ENCODE measurements around the gene OR14K1. TPM values are rescaled to one million over a fixed set of nuclear protein-coding genes. Genes with fewer than 3 reads are reported as not detected.
"Not testable (repeated sequence)": the region's sequence is repeated elsewhere in the genome, so short reads cannot be mapped to it uniquely, and the experiment has no call there.

Gene OR14K1
- polyA plus RNA-seq, 2 donors: not detected

DNA sequence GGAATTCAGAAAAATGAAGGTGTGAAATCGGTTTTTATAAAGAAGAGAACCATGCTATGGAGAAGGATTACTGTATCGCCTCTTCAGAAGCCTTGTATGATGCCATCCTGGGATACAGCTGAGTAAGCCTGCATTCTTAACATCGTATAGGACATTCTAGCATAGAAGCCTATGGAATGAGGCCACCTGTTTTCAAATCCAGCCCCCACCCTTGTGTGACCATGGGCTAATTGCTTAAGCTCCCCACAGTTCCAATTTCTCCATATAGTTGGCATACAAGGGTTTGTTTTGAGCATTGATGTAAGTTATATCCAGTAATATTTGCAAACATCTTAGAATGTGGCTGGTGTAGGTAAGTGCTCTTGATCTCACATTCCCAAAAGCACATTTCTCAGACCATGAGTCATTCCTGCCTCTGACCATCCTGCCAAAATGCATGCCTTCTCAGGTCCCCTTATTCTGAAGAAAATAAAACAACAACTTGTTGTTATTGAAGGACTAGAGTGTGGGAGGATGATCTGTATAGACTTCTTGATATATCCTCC, 8.0 kb downstream of the OR14K1 start:
- WGBS, 2 donors: 78 to 79% methylated on average over 3 of the region's 3 CpGs
- no peaks in the 10 kb centered on the region for H3K36me3 ChIP-seq (ENCODE audit: control insufficient read depth in 2 of 2, insufficient read depth in 2 of 2, low read length in 1 of 2)
- H3K4me3 ChIP-seq (ENCODE audit: low read depth in 1 of 2, low read length in 2 of 2): no peak overlapping the region
- no peak overlapping the region for H3K27ac ChIP-seq (ENCODE audit: low read depth in 2 of 2, low read length in 1 of 2)
- no peaks in the 10 kb centered on the region for H3K4me1 ChIP-seq (ENCODE audit: control insufficient read depth in 2 of 2, insufficient read depth in 2 of 2, low read length in 1 of 2)
- H3K9me3 ChIP-seq (ENCODE audit: control insufficient read depth in 2 of 2, insufficient read depth in 1 of 2, low read depth in 1 of 2, low read length in 1 of 2): peaks cover 6 to 10% of the 10 kb centered on the region in 2 donors
- H3K27me3 ChIP-seq (ENCODE audit: control insufficient read depth in 1 of 2, insufficient read depth in 2 of 2, low read length in 2 of 2): no peaks in the 10 kb centered on the region

DNA sequence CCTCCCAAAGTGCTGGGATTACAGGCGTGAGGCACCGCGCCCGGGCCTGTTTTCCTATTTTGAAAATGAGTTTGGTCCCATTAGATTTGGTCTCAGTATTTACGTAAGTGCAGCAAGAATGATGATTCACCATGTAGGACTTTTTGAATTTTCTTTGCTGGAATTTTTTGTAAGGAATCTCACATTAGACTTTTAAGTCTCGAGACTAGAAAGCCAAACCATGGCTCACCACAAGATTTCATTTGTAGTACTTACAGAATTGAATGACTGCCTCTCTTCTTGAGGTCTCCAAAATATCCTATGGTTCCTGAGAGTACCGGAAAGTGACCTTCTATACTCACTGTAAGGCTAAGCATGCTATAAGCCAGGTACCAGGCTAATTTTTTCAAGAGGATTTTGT, 9.2 kb downstream of the OR14K1 start:
- Histone ChIP-seq H3K9me3 (ENCODE audit: control insufficient read depth in 2 of 2, insufficient read depth in 1 of 2, low read depth in 1 of 2, low read length in 1 of 2) (peaks cover 6 to 10% of the 10 kb centered on the region in 2 donors), H3K4me3 (ENCODE audit: low read depth in 1 of 2, low read length in 2 of 2) (no peak overlapping the region), H3K27ac (ENCODE audit: low read depth in 2 of 2, low read length in 1 of 2) (no peak overlapping the region), H3K36me3 (ENCODE audit: control insufficient read depth in 2 of 2, insufficient read depth in 2 of 2, low read length in 1 of 2) (no peaks in the 10 kb centered on the region), H3K27me3 (ENCODE audit: control insufficient read depth in 1 of 2, insufficient read depth in 2 of 2, low read length in 2 of 2) (no peaks in the 10 kb centered on the region), H3K4me1 (ENCODE audit: control insufficient read depth in 2 of 2, insufficient read depth in 2 of 2, low read length in 1 of 2) (no peaks in the 10 kb centered on the region)
- WGBS, 2 donors: 86 to 90% methylated on average over 7 of the region's 7 CpGs

DNA sequence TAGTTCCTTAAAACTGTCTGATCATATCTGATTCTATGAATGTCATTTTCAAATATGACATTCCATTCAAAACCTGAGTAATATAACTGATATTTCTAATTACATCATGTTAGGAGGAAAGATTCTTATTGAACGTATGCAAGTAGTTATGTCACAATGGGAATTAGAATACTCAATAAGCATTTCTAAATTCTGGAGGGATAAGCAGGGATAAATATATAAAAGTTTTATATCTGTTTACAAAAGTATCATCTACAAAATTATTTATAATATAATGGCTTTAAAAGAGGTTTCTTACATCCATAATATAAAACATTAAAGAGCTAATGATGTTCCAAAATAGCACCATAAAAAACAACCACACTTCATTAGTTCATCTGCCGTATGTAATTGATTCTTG, 9.6 kb downstream of the OR14K1 start, which contains the start of gene OR14A2:
TSS of gene OR14A2 (minus strand) at position 101 of the 400 bp plus-strand sequence.
- no peaks in the 10 kb centered on the region for H3K27me3 ChIP-seq (ENCODE audit: control insufficient read depth in 1 of 2, insufficient read depth in 2 of 2, low read length in 2 of 2)
- H3K36me3 ChIP-seq (ENCODE audit: control insufficient read depth in 2 of 2, insufficient read depth in 2 of 2, low read length in 1 of 2): no peaks in the 10 kb centered on the region
- H3K9me3 ChIP-seq (ENCODE audit: control insufficient read depth in 2 of 2, insufficient read depth in 1 of 2, low read depth in 1 of 2, low read length in 1 of 2): peaks cover 6 to 9% of the 10 kb centered on the region in 2 donors
- 91 to 94% methylated on average over 2 of the region's 2 CpGs for WGBS, 2 donors
- no peak within 1 kb of the TSS for H3K4me3 ChIP-seq (ENCODE audit: low read depth in 1 of 2, low read length in 2 of 2)
- H3K27ac ChIP-seq (ENCODE audit: low read depth in 2 of 2, low read length in 1 of 2): no peak within 1 kb of the TSS
- no peaks in the 10 kb centered on the region for H3K4me1 ChIP-seq (ENCODE audit: control insufficient read depth in 2 of 2, insufficient read depth in 2 of 2, low read length in 1 of 2)

DNA sequence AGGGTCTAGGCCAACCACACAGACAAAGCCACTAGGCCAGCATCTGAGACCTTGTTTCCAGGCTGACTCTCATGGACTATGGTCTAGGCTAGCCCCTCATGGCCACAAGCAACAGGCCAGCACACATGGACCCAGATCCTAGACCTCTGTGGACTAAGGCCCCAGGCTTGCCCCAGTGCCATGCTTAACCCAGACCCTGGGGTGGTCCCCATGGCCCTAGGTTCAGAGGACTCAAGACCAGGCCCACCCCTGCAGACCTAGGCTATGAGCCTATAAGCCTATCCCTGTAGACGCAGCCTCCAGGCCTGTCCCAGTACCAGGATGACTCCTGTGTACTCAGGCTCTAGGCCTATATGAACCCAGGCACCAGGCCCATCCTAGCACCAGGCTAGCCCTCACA, 11.5 kb downstream of the OR14K1 start:
- Histone ChIP-seq H3K4me3 (ENCODE audit: low read depth in 1 of 2, low read length in 2 of 2) (no peak overlapping the region), H3K27ac (ENCODE audit: low read depth in 2 of 2, low read length in 1 of 2) (no peak overlapping the region), H3K9me3 (ENCODE audit: control insufficient read depth in 2 of 2, insufficient read depth in 1 of 2, low read depth in 1 of 2, low read length in 1 of 2) (peaks cover 6 to 8% of the 10 kb centered on the region in 2 donors), H3K27me3 (ENCODE audit: control insufficient read depth in 1 of 2, insufficient read depth in 2 of 2, low read length in 2 of 2) (no peaks in the 10 kb centered on the region), H3K4me1 (ENCODE audit: control insufficient read depth in 2 of 2, insufficient read depth in 2 of 2, low read length in 1 of 2) (no peaks in the 10 kb centered on the region), H3K36me3 (ENCODE audit: control insufficient read depth in 2 of 2, insufficient read depth in 2 of 2, low read length in 1 of 2) (no peaks in the 10 kb centered on the region)
- WGBS, 2 donors: 88% methylated on average over 1 of the region's 1 CpG

DNA sequence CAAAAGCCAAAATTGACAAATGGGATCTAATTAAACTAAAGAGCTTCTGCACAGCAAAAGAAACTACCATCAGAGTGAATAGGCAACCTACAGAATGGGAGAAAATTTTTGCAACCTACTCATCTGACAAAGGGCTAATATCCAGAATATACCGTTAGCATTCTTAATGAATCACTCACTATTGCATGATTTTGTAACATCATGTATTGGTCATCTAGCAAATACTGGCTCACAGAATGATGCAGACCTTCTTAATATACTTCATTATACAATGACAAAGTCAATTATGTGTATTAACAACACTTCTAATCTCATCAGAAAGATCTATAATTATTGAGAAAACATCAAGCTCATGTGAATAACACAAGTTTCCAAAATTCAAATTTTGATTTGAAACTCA, 15.9 kb downstream of the OR14K1 start:
- 88 to 89% methylated on average over 1 of the region's 1 CpG for WGBS, 2 donors
- not testable (repeated sequence) for H3K36me3 ChIP-seq (ENCODE audit: control insufficient read depth in 2 of 2, insufficient read depth in 2 of 2, low read length in 1 of 2); H3K27me3 ChIP-seq (ENCODE audit: control insufficient read depth in 1 of 2, insufficient read depth in 2 of 2, low read length in 2 of 2); H3K4me3 ChIP-seq (ENCODE audit: low read depth in 1 of 2, low read length in 2 of 2); H3K27ac ChIP-seq (ENCODE audit: low read depth in 2 of 2, low read length in 1 of 2); H3K4me1 ChIP-seq (ENCODE audit: control insufficient read depth in 2 of 2, insufficient read depth in 2 of 2, low read length in 1 of 2)
- H3K9me3 ChIP-seq (ENCODE audit: control insufficient read depth in 2 of 2, insufficient read depth in 1 of 2, low read depth in 1 of 2, low read length in 1 of 2): peaks cover 8 to 13% of the 10 kb centered on the region in 2 donors

DNA sequence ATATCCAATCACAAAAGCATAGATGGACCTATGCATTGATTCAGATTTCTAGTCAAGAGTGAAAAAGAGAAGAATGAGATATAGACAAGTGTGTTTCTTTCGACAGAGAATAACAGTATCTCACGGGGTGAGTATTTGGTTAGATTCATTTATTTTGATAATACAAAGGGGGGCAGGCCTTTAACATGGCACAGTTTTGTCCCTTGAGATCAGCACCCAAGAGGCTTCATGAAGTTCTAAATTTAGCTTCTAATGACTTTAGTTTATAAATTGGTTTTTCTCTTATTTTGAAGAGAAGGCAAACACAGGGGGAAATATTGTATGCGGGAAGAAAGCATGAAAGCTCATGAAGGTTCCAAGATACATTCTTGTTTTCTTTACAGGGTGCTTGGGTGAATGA, 22.0 kb downstream of the OR14K1 start, which contains the start of gene OR1C1:
TSS of gene OR1C1 (minus strand) at position 101 of the 400 bp plus-strand sequence. CDS start 2,150 bp downstream, outside the sequence.
- H3K27ac ChIP-seq (ENCODE audit: low read depth in 2 of 2, low read length in 1 of 2): no peak within 1 kb of the TSS
- H3K9me3 ChIP-seq (ENCODE audit: control insufficient read depth in 2 of 2, insufficient read depth in 1 of 2, low read depth in 1 of 2, low read length in 1 of 2): peaks cover 0 to 7% of the 10 kb centered on the region in 2 donors
- H3K4me3 ChIP-seq (ENCODE audit: low read depth in 1 of 2, low read length in 2 of 2): no peak within 1 kb of the TSS
- no peaks in the 10 kb centered on the region for H3K36me3 ChIP-seq (ENCODE audit: control insufficient read depth in 2 of 2, insufficient read depth in 2 of 2, low read length in 1 of 2)
- H3K4me1 ChIP-seq (ENCODE audit: control insufficient read depth in 2 of 2, insufficient read depth in 2 of 2, low read length in 1 of 2): no peaks in the 10 kb centered on the region
- H3K27me3 ChIP-seq (ENCODE audit: control insufficient read depth in 1 of 2, insufficient read depth in 2 of 2, low read length in 2 of 2): no peaks in the 10 kb centered on the region
- WGBS, 2 donors: 91 to 97% methylated on average over 3 of the region's 3 CpGs

DNA sequence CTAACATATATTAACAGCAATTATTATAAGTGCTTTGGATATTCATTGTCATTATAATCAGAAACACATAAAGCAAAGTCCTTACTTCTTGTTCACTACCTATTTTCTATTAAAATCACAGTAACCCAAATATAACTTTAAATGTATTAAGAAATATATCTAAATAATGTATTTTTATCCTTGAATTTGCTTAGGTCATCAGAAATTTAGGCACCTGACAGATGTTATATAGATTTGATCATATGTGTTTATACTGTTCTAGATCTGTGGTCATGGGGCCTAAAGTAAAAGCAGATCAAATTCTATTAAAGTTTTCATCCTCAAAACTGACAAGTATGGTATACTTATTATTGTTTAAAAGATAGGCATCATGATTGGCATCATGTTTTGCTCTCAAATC, 31.2 kb downstream of the OR14K1 start:
- Histone ChIP-seq H3K9me3 (ENCODE audit: control insufficient read depth in 2 of 2, insufficient read depth in 1 of 2, low read depth in 1 of 2, low read length in 1 of 2) (peaks cover 0 to 3% of the 10 kb centered on the region in 2 donors), H3K4me3 (ENCODE audit: low read depth in 1 of 2, low read length in 2 of 2) (no peak overlapping the region), H3K36me3 (ENCODE audit: control insufficient read depth in 2 of 2, insufficient read depth in 2 of 2, low read length in 1 of 2) (no peaks in the 10 kb centered on the region), H3K27me3 (ENCODE audit: control insufficient read depth in 1 of 2, insufficient read depth in 2 of 2, low read length in 2 of 2) (no peaks in the 10 kb centered on the region), H3K4me1 (ENCODE audit: control insufficient read depth in 2 of 2, insufficient read depth in 2 of 2, low read length in 1 of 2) (no peaks in the 10 kb centered on the region), H3K27ac (ENCODE audit: low read depth in 2 of 2, low read length in 1 of 2) (no peak overlapping the region)

Other genes with a start within 250 kb of the OR14K1 start
- gene OR2C3, start 202.2 kb upstream of the OR14K1 start, polyA plus RNA-seq: not detected
- under 1 TPM; 0.06 TPM for gene GCSAML, start 189.5 kb upstream of the OR14K1 start, polyA plus RNA-seq
- not detected for gene OR2G2, start 150.3 kb upstream of the OR14K1 start, polyA plus RNA-seq
- gene OR2G3, start 133.0 kb upstream of the OR14K1 start, polyA plus RNA-seq: not detected
- not detected for gene OR13G1, start 58.9 kb upstream of the OR14K1 start, polyA plus RNA-seq
- gene OR6F1, start 22.0 kb upstream of the OR14K1 start, polyA plus RNA-seq: not detected
- gene OR14A2, start 9.5 kb downstream of the OR14K1 start, polyA plus RNA-seq: not detected
- gene OR1C1, start 21.9 kb downstream of the OR14K1 start, polyA plus RNA-seq: not detected
- gene OR14A16, start 85.5 kb downstream of the OR14K1 start, polyA plus RNA-seq: not detected
- gene OR11L1, start 103.3 kb downstream of the OR14K1 start, polyA plus RNA-seq: not detected
- gene TRIM58, start 118.6 kb downstream of the OR14K1 start, polyA plus RNA-seq: under 1 TPM in 1 of 2 donors, not detected in 1; 0.15 TPM
- gene OR2W3, start 157.0 kb downstream of the OR14K1 start, polyA plus RNA-seq: under 1 TPM in 1 of 2 donors, not detected in 1; 0.12 TPM
- not detected for gene OR2T8, start 181.6 kb downstream of the OR14K1 start, polyA plus RNA-seq
- not detected for gene OR2AJ1, start 186.3 kb downstream of the OR14K1 start, polyA plus RNA-seq
- not detected for gene OR2L8, start 210.2 kb downstream of the OR14K1 start, polyA plus RNA-seq
- not detected for gene OR2AK2, start 226.6 kb downstream of the OR14K1 start, polyA plus RNA-seq